ENCODE measurements around the gene CNOT1. TPM values are rescaled to one million over a fixed set of nuclear protein-coding genes. Genes with fewer than 3 reads are reported as not detected.
A peak's percentile ranks its signal among the peaks of the same experiment; 100 is the strongest.

CNOT1 gene
- total and polyA plus RNA-seq, 10 of the 15 experiments (the other 5 are each of a cell fraction or from before 2014, with no cell fraction given), result 101 to 246 (median 175) TPM

DNA sequence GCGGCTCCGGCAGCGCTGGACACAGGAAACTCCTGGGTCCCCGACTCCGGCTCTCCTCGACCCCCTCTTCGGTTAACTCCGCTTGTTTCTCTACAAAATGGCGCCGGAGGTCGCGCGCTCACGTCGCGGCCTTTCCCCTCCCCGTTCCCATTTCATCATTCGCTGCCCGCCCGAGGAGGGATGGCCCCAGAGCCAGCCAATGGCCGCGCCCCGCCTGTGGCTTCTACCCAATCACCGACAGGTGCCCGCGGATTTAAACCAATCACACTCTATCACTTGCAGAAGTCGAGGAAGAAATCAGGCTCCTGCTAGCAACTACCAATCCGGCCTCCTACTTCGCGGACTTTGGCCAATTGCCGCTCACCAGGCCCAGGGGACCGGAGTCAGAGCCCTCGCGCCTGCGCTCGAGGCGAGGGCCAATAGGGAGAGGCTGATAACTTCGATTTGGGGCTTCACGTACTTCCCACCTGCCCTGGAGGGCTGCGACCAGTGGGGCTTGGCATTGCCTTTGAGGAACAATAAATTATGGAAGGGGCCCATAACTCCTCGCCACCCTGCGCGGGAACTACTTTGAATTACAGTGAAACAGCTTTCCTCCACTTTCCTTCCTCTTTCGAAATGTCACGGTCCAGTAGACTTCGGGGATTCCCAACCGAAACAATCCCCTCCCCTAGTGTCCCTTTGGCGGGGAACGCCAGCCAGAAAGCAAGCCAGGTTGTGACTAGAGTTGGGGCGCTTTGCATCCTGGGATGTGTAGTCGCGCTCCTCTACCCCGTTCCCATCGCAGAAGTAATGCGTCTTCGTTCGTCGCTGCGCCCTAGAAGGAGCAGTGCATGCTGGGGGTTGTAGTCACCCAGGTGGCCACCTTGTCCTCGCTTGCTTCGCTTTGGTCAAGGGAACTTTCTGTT lies at the start of gene CNOT1 (continued):
- TF ChIP-seq BCLAF1 (IDR thresholded peaks at IDR 0.05) (no peak), ZZZ3 (IDR thresholded peaks at IDR 0.05; ENCODE audit: control insufficient read depth, insufficient read length, low read depth) (no peak), MYB (IDR thresholded peaks at IDR 0.05; ENCODE audit: borderline replicate concordance, low read depth, low read length) (no peak), EP300 (IDR thresholded peaks at IDR 0.05; ENCODE audit: borderline replicate concordance in 1 of 2, control insufficient read depth in 1 of 2, low read depth in 2 of 2, low read length in 2 of 2) (peak in 1 of 2 experiments; percentile 11; a peak in 1 of 4 replicates), KAT2A (conservative IDR thresholded peaks at IDR 0.05; ENCODE audit: control insufficient read depth, low read depth, low read length) (no peak), ATF7 (IDR thresholded peaks at IDR 0.05; ENCODE audit: low read depth) (peak; percentile 59; the same call in 1 of the 2 replicates), RELB (IDR thresholded peaks at IDR 0.05; ENCODE audit: low read depth) (peak; percentile 79), HCFC1 (IDR thresholded peaks at IDR 0.05; ENCODE audit: low read length) (peak; percentile 100), JUND (IDR thresholded peaks at IDR 0.05; ENCODE audit: low read depth, low read length) (no peak), ZNF207 (IDR thresholded peaks at IDR 0.05; ENCODE audit: borderline replicate concordance) (peak; percentile 76; the same call in 1 of the 2 replicates), IRF4 (IDR thresholded peaks at IDR 0.05; ENCODE audit: low read depth, low read length) (0 out of 2 replicates have a peak, but pooled peaks have one; percentile 60), YY1 (IDR thresholded peaks at IDR 0.05; ENCODE audit: low read depth, low read length) (peak; percentile 96), STAT3 (IDR thresholded peaks at IDR 0.05; ENCODE audit: low read depth, low read length) (0 out of 2 replicates have a peak, but pooled peaks have one; percentile 26), RUNX3 (IDR thresholded peaks at IDR 0.05; ENCODE audit: low read length) (0 out of 2 replicates have a peak, but pooled peaks have one; percentile 44)
- TF ChIP-seq, protein P1, sequence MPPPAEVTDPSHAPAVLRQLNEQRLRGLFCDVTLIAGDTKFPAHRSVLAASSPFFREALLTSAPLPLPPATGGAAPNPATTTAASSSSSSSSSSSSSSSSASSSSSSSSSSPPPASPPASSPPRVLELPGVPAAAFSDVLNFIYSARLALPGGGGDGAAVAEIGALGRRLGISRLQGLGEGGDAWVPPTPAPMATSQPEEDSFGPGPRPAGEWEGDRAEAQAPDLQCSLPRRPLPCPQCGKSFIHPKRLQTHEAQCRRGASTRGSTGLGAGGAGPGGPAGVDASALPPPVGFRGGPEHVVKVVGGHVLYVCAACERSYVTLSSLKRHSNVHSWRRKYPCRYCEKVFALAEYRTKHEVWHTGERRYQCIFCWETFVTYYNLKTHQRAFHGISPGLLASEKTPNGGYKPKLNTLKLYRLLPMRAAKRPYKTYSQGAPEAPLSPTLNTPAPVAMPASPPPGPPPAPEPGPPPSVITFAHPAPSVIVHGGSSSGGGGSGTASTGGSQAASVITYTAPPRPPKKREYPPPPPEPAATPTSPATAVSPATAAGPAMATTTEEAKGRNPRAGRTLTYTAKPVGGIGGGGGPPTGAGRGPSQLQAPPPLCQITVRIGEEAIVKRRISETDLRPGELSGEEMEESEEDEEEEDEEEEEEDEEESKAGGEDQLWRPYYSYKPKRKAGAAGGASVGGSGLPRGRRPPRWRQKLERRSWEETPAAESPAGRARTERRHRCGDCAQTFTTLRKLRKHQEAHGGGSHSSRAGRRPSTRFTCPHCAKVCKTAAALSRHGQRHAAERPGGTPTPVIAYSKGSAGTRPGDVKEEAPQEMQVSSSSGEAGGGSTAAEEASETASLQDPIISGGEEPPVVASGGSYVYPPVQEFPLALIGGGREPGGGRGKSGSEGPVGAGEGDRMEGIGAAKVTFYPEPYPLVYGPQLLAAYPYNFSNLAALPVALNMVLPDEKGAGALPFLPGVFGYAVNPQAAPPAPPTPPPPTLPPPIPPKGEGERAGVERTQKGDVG (CRISPR knock-in tag; IDR thresholded peaks at IDR 0.05), result no peak
- TF ChIP-seq, protein P2, sequence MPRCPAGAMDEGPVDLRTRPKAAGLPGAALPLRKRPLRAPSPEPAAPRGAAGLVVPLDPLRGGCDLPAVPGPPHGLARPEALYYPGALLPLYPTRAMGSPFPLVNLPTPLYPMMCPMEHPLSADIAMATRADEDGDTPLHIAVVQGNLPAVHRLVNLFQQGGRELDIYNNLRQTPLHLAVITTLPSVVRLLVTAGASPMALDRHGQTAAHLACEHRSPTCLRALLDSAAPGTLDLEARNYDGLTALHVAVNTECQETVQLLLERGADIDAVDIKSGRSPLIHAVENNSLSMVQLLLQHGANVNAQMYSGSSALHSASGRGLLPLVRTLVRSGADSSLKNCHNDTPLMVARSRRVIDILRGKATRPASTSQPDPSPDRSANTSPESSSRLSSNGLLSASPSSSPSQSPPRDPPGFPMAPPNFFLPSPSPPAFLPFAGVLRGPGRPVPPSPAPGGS (IDR thresholded peaks at IDR 0.05; ENCODE audit: borderline replicate concordance, insufficient read depth, low read depth, low read length, poor library complexity, severe bottlenecking), result no peak
- TF ChIP-seq, protein P3, sequence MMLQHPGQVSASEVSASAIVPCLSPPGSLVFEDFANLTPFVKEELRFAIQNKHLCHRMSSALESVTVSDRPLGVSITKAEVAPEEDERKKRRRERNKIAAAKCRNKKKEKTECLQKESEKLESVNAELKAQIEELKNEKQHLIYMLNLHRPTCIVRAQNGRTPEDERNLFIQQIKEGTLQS (IDR thresholded peaks at IDR 0.05; ENCODE audit: borderline replicate concordance, extremely low read depth, low read depth, low read length), result peak; percentile 91
